Fibroblast of villous mesenchyme (primary cell): ENCODE data around the gene CDH13. TPM values are rescaled to one million over a fixed set of nuclear protein-coding genes. Genes with fewer than 3 reads are reported as not detected.

ENCODE experiments used
- DNase-seq: peaks from one replicate; pipeline ENCODE4 v3.0.0-alpha.2; 2010; ENCODE audit warnings: low read depth
- H3K4me3 ChIP-seq: 2 replicates; pipeline ENCODE4 v1.5.1; 2011; ENCODE audit warnings: low read depth, mild to moderate bottlenecking, low read length
- total RNA-seq: library from RNA; depleted of rRNA; stranded (reverse); fragments of >200 nt; gene quantifications from 2 replicates; pipeline ENCODE4 v1.2.3, GENCODE V29; 2012
- TF ChIP-seq, protein P1 (sequence below): IDR thresholded peaks from 2 replicates; pipeline ENCODE4 v1.5.1; 2012; ENCODE audit warnings: low read depth, mild to moderate bottlenecking, low read length; ENCODE audit not compliant: insufficient read depth

The CDH13 gene
- total RNA-seq, 1 donor: 47.5 TPM

GRCh38 chr16:83577078-83577745 lies 950.4 kb downstream of the CDH13 start:
- DNase-seq: no peak
- no peak overlapping the region for H3K4me3 ChIP-seq
- TF ChIP-seq, protein P1, sequence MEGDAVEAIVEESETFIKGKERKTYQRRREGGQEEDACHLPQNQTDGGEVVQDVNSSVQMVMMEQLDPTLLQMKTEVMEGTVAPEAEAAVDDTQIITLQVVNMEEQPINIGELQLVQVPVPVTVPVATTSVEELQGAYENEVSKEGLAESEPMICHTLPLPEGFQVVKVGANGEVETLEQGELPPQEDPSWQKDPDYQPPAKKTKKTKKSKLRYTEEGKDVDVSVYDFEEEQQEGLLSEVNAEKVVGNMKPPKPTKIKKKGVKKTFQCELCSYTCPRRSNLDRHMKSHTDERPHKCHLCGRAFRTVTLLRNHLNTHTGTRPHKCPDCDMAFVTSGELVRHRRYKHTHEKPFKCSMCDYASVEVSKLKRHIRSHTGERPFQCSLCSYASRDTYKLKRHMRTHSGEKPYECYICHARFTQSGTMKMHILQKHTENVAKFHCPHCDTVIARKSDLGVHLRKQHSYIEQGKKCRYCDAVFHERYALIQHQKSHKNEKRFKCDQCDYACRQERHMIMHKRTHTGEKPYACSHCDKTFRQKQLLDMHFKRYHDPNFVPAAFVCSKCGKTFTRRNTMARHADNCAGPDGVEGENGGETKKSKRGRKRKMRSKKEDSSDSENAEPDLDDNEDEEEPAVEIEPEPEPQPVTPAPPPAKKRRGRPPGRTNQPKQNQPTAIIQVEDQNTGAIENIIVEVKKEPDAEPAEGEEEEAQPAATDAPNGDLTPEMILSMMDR: no peak

- DNase-seq: no peak
- no peak overlapping the region for H3K4me3 ChIP-seq
- TF ChIP-seq, protein P1: no peak
Measured at GRCh38 chr16:83578171-83578570, 951.4 kb downstream of the CDH13 start.

GRCh38 chr16:83579027-83579426 lies 952.3 kb downstream of the CDH13 start:
- TF ChIP-seq, protein P1: no peak
- H3K4me3 ChIP-seq: no peak overlapping the region
- DNase-seq: no peak

- no peak for DNase-seq
- TF ChIP-seq, protein P1: no peak
- no peak overlapping the region for H3K4me3 ChIP-seq
Measured at GRCh38 chr16:83579436-83579835, 952.7 kb downstream of the CDH13 start.

DNA sequence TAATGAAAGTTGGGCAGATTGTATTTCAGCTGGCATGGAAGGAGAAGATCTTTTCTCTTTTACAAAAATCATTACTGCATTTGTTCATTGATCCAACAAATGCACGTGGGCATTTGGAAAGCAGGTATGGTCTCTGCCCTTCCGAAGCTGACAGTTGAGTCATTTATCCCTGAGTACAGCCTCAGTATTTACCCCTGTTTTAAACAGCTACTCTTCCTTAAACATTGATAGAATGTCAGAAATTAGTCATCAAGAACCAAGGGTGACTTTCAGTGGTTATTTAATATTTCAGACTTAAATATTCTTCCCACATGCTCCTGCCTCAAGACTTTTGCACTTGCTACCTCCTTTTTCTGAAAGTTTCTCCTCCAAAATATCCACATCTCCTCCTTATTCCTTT lies 954.3 kb downstream of the CDH13 start:
- H3K4me3 ChIP-seq: no peak overlapping the region
- DNase-seq: no peak
- TF ChIP-seq, protein P1: no peak

- no peak overlapping the region for H3K4me3 ChIP-seq
- TF ChIP-seq, protein P1: no peak
- DNase-seq: no peak
Measured at GRCh38 chr16:83581994-83582747, 955.4 kb downstream of the CDH13 start.
